Stimulated activated CD4-positive, alpha-beta T cell treated with anti-CD3 and anti-CD28 coated beads, Interleukin-1b, Interleukin-23, amount 100 ng/mL, for 1 hour (primary cell): Measurements from ENCODE around the gene F8.
"Not testable (repeated sequence)": the region's sequence is repeated elsewhere in the genome, so short reads cannot be mapped to it uniquely, and the experiment has no call there.

Experiments used
- DNase-seq, 2 donors: peaks; one replicate each; pipeline ENCODE4 v3.0.0-alpha.2; 2020; ENCODE audit warnings: low read depth in 2 of 2

F8 gene

DNA sequence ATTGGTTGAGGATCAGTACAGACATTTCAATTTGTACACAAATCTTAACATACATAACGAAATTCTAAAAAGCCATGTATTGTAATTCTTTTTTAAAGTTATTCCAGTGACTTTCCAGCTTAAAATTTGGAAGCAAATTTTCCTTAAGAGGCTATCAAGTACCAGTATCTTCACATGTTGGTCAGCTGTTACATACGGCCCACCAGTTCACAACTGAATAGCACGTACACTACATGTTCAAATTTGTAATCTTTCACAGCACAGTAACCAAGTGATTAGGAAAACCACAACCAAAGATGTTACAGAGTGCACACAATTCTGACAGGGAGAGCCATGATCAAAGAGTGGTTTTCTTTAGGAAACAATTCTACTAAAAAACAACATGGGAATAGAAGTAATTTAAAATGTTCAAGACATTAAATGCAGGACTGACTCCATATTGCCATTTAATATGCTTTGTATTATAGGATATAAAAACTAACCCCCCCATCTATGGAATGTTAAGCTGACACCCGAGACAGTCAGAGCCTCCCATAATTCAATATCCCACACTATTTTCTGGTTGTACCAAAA, 206.1 kb downstream of the F8 start:
- not testable (repeated sequence) for DNase-seq

DNA sequence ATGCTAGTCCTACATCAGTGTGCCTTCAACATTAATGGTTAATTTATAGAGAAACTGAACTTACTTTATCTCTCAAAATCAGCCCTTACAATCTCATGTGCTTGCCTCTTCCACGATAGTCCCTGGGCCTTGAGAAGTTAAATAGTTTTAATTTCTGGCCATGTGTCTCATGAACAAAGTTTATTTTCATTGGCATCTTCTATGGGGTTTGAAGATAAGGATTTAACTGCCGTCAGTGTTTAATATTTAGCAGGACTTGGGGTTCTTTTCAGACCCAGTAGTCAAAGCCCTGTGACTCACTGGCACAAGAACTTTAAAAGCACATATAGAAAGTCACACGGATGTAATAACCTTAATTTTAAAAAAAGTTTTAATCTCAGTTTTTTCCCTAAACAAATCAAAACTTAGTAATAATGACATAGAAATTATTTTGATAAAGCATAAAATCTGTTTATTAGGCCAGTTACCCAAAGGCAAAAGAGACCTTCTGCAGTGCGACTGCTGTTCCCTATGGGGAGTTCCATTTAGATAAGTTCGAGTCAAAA, 207.2 kb downstream of the F8 start:
- no peak for DNase-seq

DNA sequence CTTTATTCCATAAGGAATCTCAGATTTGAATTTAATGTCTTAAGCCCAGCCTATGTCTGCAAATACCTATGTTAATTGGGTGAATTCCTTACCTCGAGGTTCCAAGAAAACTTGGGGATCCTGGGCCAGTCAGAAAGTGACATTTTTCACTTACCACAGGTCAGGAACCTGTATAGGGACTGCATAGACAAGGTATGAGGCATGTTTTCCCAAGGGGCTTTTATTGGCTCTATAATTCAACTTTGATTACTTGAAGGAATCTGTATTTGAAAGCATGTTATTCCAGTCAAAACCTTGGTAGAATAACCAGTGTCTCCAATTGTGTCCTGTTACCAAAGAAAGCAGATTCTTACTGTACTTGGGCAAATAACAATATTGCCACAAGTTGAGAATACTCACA, 208.7 kb downstream of the F8 start:
- no peak for DNase-seq

DNA sequence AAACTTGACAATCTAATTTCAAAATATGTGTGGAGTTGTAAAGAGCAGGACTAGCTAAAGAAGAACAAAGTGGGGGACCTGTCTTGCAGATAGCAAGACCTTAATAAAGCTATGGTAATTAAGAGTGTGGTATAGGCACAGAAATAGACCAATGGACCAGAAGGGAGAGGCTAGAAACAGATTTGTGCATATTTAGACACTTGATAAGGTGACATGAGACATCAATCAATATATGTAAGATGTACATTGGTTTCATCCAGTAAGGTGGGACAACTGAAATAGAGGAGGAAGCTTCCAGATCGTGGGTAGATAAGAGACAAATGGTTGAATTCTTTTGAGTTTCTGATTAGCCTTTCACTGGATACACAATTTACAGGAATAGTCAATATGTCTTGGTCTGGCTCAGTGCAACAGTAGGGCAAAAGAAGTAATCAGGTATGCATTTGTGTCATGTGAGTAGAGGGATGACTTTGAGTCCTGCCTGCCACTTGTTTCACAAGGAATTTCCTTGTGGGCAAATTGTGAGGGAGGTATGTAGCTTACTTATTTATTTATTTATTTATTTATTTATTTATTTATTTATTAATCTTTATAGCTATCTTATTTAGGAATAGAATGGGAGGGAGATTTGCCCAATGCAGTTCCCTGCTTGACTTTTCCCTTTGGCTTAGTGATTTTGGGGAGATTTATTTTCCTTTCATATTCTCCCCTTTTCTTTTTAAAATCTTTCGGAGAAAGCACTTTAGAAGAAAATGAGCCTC, 210.0 kb downstream of the F8 start:
- DNase-seq = no peak

DNA sequence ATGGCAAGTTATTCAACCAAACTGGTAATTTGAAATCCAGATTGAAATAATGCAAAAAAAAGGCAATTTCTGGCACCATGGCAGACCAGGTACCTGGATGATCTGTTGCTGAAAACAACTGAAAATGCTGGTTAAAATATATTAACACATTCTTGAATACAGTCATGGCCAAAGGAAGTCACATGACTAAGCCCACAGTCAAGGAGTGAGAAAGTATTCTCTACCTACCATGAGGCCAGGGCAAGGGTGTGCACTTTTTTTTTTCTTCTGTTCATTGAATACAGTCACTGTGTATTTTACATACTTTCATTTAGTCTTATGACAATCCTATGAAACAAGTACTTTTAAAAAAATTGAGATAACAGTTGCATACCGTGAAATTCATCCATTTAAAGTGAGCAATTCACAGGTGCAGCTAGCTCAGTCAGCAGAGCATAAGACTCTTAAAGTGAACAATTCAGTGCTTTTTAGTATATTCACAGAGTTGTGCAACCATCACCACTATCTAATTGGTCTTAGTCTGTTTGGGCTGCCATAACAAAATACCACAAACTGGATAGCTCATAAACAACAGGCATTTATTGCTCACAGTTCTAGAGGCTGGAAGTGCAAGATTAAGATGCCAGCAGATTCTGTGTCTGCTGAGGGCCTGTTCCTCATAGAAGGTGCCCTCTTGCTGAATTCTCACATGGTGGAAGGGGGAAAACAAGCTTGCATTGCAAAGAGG, 212.4 kb downstream of the F8 start:
- no peak for DNase-seq

DNA sequence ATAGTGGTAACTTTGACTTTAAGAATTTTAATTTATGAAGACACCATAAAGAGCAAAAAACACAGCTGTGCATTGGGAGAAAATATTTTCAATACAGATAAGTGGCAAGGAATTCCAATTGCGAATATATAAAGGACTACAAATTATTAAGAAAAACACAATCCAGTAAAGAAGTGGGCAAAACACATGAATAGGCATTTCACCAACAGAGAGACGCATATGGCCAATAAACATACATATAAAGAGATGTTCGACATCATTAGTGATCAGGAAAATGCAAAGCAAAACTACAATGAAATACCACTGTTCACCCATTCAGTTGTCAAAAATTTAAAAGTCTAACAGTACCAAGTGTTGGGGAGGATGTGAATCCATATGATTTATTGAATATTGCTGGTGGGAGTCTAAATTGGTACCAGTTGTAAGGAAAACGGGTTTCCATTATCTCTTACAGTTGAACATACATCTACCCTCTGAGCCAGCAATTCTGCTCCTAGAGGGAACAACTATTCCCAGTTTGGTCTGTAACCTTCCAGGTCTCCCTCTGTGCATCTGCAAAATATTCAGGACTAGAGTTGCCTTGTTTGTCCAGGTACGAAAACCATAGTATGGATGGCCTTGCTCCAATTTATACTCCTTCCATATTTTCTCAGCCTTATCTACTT, 215.6 kb downstream of the F8 start:
- DNase-seq = no peak

DNA sequence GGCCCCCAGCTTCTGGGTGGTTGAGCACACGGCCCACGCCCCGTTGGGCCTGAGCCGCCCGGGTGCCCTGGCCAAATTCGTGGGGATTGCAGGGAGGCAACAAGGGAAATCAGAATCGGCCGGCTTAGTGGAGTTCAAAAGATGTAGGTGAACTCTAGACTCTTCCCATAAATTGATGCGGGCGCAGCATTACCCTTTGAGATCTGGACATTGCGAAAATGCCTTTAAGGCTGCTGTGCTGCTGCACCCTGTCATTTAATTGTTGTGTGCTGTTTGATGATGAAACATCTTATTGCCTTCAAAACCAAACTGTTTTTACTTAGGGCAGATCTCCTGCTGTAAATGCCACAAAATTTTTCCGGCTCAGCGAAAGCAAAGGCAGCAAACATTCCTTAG, 216.8 kb downstream of the F8 start:
- no peak for DNase-seq

DNA sequence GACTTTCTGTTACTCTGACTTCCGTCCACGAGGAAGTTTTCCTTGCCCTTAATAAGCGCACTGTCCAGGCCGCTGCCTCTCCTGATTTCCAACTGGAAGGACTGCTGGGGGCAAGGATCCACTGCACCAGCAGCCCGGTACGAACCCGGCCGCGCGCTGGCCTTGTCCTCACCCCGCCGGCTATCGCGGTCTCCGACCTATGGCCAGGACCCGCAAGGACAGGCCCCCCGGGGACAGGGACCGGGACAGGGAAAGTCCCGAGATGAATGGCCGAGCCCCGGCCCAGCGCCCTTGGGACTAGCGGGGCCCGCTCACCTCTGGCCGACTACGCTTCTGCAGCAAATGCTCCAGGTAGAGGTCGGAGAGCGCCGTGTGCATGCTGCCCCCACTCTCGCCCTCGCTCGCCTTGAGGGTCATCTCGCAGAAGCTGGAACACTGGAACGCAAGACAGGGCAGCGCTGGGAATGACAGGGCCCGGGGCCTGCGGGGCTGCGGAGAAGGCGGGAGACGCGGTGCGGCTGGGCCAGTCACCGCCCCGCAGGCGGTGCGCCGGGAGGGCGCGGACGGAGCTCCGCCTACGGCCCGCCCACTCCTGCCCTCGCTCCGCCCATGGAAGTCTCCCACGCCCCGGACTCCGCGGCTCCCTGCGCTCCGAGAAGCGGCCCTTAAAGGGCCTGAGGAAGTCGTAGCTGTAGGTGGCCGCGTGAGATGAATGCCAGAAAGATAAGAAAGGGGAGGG, 217.4 kb downstream of the F8 start, which contains the start of gene MPP1:
Gene MPP1, minus strand, starts transcription at position 529 of the 739 bp plus-strand sequence. Its CDS starts 112 bp downstream, at position 417.
- peak; percentile 35 to 48 for DNase-seq

DNA sequence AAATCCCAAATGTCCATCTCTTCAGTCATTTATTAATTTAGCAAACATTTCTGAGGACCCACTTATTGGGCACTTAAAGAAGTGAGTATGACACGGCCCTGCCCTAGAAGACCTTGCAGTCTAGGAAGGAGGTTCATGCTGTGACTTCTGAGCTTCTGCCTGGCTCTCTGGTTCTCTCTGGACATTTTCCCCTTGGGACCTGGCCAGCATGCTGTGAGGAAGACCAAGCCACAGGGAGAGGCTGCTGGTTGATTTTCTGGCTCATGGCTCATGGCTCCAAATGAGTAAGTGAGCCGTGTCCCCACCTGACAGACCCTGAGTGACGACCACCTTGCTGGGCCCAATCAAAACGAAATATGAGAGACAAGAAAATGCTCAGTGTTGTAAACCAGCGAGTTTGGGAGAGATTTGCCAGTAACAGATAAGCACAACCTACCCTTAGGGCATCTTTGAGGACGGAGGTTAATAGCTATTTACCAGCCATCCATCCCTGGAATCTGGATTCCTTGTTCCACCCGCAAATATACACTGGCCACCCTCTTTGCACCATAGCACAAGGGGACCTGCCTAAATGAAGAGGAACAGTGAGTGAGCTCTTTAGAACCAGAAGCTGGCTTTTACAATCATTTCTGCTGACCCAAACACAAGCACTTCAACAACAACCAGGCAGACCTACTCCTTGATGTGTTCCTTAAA, 218.1 kb downstream of the F8 start:
- no peak for DNase-seq

DNA sequence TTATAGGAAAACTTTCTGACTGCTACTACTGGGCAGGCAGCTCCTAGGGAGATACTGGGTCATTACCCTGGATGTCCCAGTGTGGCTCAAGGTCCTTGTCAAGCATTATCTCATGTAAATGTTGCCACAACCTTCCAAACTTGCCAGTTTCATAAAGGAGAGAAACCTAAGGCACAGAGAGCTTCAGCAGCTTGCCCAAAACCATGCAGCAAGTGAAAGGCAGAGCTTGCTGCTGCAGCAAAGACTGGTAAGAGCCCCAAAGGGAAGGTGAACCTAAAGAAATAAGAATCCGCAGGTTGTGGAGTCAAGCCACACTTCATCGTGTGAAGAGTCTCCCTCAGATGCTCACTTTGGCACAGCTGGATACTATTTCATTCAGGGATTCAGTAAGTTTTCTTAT, 219.6 kb downstream of the F8 start:
- no peak for DNase-seq

DNA sequence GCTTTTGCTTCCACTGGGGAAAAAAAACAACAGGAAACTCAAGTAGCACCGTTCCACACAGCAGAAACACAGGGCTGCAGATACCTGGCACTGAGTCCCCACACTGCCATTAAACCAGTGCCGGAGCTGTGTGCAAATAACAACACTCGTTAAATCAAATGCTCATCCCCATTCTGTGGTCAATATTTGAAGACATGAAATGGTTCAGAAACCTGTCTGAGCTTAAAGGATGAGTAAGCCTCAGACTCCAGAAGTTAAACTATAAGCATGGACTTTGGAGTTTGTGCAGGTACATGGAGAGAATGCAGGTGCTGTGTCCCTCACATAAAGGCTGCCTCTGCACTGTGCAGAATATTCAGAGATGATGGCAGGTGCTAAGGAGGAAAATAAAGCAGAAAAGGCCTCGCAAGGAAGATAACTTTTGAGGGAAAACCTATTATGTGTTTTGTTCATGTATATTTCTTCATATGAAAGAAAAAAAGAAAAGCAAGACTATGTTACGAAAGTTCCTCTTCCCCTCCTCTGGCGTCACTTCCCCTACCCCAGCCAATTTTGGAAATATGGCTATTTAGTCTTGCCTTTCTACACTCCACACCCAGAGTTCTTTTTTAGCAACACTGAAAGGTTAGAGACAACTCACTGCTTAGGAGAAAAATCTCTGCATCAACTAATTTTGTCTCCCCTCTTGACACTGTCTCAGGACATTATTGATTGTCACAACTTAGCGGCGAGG, 221.9 kb downstream of the F8 start:
- DNase-seq = no peak

DNA sequence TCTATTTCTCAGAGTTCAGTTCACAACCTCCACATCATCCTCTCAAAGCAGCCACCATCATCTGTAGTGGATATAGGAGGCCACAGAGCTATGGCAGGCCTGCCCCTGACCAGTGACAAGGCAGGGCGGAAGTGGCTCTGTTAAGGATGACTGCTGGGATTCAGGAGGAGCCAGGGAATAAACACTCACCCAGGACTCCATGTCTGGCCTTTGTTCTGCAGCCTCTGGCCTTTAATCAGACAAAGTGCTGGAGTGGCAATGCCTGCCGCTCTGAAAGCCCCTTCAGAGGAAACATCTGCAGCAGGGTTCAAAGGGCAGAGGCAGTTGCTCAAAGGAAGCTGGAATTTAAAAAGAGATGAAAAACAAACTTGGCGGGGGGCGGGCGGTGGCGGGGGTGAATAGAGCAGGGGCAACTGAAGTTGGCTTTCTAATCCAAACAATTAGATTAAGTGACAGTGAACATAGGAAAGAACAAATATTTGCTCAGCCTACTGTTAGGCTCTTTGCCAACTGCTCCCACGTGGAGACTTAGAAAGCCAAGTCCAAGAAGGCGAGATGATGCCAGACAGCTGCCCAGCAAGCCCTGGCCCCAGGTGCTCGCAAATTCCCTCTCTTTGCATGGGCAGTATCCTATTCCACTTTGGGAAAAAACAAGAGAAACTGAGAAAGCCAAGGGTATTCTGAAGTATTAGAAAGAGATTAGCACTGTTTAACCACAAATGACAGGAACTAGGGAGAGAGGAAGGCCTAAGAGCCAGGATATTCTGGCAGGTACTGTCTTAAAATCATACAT, 222.8 kb downstream of the F8 start:
- DNase-seq = no peak

DNA sequence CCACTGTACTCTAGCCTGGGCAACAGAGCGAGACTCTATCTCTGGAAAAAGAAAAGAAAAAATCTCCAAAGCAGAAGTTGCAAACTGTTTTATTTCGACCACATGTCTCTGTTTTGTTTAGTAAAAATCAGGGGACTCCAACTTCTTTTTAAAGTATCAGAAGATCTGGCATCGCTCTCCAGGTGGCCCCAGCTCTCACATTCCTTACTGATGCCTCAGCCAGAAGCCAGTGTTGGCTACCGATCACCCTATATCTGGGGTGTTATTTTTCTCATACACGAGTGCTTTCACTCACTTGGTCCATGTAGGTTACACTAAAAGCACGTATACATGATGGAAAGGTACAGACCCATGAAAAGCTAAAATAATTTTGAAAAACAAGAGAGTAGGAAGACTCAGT, 225.5 kb downstream of the F8 start:
- no peak for DNase-seq

DNA sequence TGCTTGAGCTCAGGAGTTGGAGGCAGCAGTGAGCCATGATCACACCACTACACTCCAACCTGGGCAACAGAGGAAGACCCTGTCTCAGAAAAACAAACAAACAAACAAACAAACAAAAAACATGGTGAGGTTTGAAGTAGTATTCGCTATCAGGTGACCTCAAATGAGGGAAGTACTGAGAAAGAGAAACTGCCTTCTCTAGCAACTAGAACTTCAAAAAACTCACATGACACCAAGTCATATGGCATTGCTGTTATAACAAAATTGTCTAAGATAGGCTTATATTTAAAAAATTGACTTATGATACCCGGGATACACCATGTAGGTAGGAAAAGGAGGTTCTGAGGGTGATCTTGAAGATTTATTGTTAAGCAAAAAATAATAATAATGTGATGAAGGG, 227.5 kb downstream of the F8 start:
- DNase-seq = no peak

DNA sequence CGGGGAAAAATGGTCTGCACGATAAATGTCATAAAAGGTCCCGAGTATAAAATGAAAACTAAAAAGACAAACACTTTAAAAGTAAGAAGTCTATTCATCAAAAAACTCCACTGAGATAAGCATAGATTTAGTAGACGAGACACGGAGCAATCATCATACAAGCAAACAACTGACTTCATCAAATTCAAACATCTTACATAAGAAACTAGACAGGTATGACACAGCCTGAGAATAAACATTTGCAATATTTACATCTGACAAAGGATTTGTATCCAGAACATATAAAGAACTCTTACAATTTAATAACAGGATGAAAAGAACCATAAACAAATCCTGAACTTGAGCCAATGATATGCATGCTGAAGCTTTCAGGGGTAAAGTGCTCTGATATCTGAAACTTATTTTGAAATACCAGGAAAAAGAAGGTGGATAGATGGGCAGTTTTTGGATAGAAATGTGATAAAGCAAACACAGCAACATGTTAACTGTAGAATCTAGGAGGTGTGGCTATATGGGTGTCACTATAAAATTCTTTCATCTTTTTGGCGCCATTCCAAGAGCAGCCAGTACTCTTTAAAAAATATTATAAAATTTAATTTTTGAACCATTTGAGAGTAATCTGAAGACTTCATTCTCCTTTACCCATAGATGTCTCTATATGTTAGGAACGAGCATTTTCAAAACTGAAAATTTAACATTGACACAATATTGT, 229.3 kb downstream of the F8 start:
- no peak for DNase-seq

DNA sequence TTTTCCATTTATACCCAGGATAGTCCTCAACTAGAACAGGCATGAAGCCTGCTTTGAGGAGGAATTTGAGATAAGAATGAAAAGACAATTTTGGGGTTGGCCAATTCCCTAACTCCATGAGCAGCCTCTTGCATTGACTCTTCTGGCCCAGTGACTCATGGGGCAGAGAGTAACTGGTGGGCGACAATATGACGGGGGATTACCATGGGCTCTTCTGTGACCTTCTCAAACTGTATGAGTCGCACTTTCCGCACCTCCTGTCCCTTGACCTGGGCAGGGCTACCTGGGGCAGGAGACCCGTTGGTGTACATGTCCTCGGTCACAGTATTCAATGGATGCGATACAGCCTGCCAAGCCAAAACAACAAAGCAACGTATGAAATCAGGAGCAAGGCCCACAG, 230.6 kb downstream of the F8 start:
- no peak for DNase-seq

DNA sequence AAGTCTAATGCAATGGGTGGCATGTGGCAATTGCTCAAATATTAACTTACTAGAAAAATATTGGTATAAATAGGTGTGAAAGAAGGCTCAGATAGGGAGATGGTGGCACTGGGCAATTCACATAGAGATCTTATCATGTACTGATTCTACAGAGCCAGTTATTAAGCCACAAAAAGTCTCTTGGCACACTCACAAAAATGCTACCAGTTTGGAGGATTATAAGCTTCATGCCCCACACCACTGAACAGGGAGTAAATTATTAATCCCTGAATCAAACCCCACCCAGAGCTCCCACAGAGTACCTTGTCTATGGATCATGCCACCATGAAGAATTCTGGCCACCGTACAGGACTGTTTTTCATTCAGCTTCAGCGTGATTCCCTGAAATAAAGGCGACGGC, 231.1 kb downstream of the F8 start:
- DNase-seq = no peak
